Suprapubic skin (tissue), 2 donors: ENCODE results near the gene YY1.

Source experiments
- EP300 ChIP-seq: sonication (generic); formaldehyde crosslinking; IDR thresholded peaks from one replicate; pipeline ENCODE4 v1.6.1; 2017; ENCODE audit warnings: antibody characterized with exemption
- POLR2A ChIP-seq, 2 donors: fragments of 450-650 bp; IDR thresholded peaks; one replicate each; pipeline ENCODE4 v1.6.1; 2017; ENCODE audit warnings: antibody characterized with exemption in 2 of 2, mild to moderate bottlenecking in 2 of 2, moderate library complexity in 2 of 2

DNA sequence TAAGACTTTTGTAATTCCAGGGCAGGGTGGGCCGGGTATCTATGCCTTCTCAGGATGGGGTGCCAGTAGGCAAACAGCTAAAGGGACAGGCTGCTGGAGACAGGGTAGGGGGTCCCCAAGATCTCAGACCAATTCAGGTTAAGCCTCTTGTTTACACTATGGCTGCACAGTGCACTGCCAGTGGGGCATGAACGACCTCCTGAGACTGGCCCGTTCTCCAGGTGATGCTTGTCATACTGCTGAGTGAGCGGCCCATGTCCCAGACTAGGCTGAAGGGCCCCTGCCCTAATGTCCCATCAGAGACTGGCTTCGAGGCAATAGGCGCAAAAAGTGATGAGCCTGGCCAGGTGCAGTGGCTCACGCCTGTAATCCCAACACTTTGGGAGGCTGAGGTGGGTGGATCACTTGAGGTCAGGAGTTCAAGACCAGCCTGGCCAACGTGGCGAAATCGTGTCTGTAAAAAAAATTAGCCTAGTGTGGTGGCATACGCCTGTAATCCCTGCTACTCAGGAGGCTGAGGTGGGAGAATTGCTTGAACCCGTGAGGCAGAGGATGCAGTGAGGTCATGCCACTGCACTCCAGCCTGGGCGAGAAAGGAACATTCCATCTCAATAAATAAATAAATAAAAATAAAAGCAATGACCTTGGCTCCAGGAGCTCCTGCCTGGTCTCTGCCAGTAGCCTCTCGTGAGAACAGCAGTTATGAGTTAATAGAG lies 54.7 kb downstream of the YY1 start:
- no peak for TF ChIP-seq POLR2A (IDR thresholded peaks at IDR 0.05)
- TF ChIP-seq EP300, result no peak
